Measurements from ENCODE around the gene TRAM2. TPM values are rescaled to one million over a fixed set of nuclear protein-coding genes. Genes with fewer than 3 reads are reported as not detected.

The TRAM2 gene
- total and polyA plus RNA-seq, 9 of the 15 experiments (the other 6 are each of a cell fraction or from before 2014, with no cell fraction given): 2.6 to 13.3 (median 8.9) TPM

DNA sequence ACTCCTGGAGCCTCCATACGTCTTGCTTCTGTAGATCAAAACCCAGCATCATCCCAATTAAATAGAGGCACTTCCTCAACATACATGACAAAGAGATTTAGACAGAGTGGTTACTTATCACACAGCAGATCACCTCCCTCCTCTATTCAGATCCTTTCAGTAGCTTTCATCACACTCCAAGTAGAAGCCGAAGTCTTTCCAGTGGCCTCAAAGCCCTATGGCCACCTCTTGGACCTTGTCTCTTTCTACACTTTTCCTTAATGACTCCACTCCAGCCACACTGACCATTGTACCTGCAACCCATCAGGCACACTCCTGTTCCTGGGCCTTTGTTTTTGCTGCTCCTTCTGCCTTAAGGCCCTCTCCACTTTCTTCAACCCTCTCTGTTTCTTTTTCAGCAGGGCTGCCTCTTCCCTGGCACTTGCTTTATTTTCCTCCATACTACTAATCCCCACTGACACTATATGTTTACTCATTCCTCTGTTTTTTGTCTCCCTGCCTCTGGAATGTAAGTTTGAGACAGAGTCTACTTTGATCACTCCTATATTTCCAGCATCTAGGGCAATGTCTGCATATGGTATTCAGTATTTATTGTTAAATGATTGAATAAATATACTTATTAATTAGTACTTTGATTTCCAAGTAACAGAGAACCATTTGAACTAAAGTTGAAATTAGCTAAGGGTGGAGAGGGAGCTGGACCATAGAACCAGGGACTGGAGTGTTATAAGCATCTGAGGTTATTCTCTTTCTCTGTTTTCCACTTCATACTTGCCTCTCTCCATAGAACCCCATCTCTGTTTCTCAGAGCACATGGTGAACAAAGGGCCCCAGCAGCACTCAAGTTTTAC is 43.4 kb upstream of the TRAM2 start (continued):
- TF ChIP-seq ZNF583 (CRISPR knock-in tag; IDR thresholded peaks at IDR 0.05) (peak; percentile 73; the same call in 1 of the 2 replicates), SMARCA4 (IDR thresholded peaks at IDR 0.05) (peak; percentile 69; the same call in 1 of the 2 replicates), ELF1 (tag; IDR thresholded peaks at IDR 0.05) (peak; percentile 34; the same call in 1 of the 2 replicates), POLR2H (tag; IDR thresholded peaks at IDR 0.05; ENCODE audit: low read depth) (peak; percentile 83), ZNF507 (tag; conservative IDR thresholded peaks at IDR 0.05) (no peak), NFYB (IDR thresholded peaks at IDR 0.05; ENCODE audit: extremely low read depth, insufficient read length) (no peak), EP300 (IDR thresholded peaks at IDR 0.05; ENCODE audit: low read length) (peak; percentile 82; the same call in 1 of the 2 replicates), LEF1 (IDR thresholded peaks at IDR 0.05) (peak; percentile 75; the same call in 1 of the 2 replicates), SMAD4 (CRISPR knock-in tag; conservative IDR thresholded peaks at IDR 0.05) (peak; percentile 72), THRAP3 (IDR thresholded peaks at IDR 0.05; ENCODE audit: borderline replicate concordance) (no peak), SPI1 (IDR thresholded peaks at IDR 0.05; ENCODE audit: borderline replicate concordance, low read depth, low read length) (peak; percentile 86; the same call in 1 of the 2 replicates), RAD21 (CRISPR knock-in tag; conservative IDR thresholded peaks at IDR 0.05 in 1 of 2, IDR thresholded peaks at IDR 0.05 in 1 of 2) (peak in 1 of 2 experiments; percentile 19; a peak in 1 of 4 replicates), SMARCE1 (IDR thresholded peaks at IDR 0.05) (peak; percentile 82; the same call in 1 of the 2 replicates)
- TF ChIP-seq, protein P1, sequence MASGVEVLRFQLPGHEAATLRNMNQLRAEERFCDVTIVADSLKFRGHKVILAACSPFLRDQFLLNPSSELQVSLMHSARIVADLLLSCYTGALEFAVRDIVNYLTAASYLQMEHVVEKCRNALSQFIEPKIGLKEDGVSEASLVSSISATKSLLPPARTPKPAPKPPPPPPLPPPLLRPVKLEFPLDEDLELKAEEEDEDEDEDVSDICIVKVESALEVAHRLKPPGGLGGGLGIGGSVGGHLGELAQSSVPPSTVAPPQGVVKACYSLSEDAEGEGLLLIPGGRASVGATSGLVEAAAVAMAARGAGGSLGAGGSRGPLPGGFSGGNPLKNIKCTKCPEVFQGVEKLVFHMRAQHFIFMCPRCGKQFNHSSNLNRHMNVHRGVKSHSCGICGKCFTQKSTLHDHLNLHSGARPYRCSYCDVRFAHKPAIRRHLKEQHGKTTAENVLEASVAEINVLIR (CRISPR knock-in tag; IDR thresholded peaks at IDR 0.05): 0 out of 2 replicates have a peak, but pooled peaks have one; percentile 12
- TF ChIP-seq, protein P2, sequence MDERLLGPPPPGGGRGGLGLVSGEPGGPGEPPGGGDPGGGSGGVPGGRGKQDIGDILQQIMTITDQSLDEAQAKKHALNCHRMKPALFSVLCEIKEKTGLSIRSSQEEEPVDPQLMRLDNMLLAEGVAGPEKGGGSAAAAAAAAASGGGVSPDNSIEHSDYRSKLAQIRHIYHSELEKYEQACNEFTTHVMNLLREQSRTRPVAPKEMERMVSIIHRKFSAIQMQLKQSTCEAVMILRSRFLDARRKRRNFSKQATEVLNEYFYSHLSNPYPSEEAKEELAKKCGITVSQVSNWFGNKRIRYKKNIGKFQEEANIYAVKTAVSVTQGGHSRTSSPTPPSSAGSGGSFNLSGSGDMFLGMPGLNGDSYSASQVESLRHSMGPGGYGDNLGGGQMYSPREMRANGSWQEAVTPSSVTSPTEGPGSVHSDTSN (CRISPR knock-in tag; IDR thresholded peaks at IDR 0.05; ENCODE audit: low read depth): no peak
- TF ChIP-seq, protein P2 (tag; conservative IDR thresholded peaks at IDR 0.05; ENCODE audit: low read depth): peak; percentile 51; the same call in 1 of the 2 replicates
- TF ChIP-seq, protein P3, sequence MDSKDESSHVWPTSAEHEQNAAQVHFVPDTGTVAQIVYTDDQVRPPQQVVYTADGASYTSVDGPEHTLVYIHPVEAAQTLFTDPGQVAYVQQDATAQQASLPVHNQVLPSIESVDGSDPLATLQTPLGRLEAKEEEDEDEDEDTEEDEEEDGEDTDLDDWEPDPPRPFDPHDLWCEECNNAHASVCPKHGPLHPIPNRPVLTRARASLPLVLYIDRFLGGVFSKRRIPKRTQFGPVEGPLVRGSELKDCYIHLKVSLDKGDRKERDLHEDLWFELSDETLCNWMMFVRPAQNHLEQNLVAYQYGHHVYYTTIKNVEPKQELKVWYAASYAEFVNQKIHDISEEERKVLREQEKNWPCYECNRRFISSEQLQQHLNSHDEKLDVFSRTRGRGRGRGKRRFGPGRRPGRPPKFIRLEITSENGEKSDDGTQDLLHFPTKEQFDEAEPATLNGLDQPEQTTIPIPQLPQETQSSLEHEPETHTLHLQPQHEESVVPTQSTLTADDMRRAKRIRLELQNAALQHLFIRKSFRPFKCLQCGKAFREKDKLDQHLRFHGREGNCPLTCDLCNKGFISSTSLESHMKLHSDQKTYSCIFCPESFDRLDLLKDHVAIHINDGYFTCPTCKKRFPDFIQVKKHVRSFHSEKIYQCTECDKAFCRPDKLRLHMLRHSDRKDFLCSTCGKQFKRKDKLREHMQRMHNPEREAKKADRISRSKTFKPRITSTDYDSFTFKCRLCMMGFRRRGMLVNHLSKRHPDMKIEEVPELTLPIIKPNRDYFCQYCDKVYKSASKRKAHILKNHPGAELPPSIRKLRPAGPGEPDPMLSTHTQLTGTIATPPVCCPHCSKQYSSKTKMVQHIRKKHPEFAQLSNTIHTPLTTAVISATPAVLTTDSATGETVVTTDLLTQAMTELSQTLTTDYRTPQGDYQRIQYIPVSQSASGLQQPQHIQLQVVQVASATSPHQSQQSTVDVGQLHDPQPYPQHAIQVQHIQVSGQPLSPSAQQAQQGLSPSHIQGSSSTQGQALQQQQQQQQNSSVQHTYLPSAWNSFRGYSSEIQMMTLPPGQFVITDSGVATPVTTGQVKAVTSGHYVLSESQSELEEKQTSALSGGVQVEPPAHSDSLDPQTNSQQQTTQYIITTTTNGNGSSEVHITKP (IDR thresholded peaks at IDR 0.05; ENCODE audit: partially characterized antibody): no peak
- TF ChIP-seq, protein P4, sequence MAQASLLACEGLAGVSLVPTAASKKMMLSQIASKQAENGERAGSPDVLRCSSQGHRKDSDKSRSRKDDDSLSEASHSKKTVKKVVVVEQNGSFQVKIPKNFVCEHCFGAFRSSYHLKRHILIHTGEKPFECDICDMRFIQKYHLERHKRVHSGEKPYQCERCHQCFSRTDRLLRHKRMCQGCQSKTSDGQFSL (CRISPR knock-in tag; IDR thresholded peaks at IDR 0.05): no peak
- TF ChIP-seq, protein P4 (tag; IDR thresholded peaks at IDR 0.05): 0 out of 4 replicates have a peak, but pooled peaks of 1 of the 2 experiments have one; percentile 59
